Measurements from ENCODE around the gene EIPR1.
"Not testable (repeated sequence)": the region's sequence is repeated elsewhere in the genome, so short reads cannot be mapped to it uniquely, and the experiment has no call there.

EIPR1 gene

DNA sequence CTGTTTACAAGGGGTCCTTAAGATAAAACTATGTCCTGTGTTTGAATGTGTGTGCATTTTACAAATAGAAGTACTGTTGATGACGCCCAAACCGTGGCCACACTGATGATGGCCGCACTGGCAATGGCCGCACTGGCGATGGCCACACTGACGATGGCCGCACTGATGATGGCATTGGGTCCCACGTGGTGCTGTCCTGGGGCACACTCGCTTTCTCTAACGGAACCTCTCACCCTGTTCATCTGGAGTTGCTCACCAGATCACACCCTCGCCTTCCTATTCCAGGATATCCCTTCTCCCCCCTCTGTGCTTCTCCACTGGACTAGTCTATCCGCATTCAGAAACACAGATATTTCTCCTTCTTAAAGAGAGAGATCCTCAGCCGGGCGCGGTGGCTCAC lies 192.4 kb downstream of the EIPR1 start:
- no peak for DNase-seq

- no peak for DNase-seq
Observed at GRCh38 chr2:3184167-3184566, 193.5 kb downstream of the EIPR1 start.

GRCh38 chr2:3183766-3184165 lies 193.9 kb downstream of the EIPR1 start:
- DNase-seq = no peak

DNA sequence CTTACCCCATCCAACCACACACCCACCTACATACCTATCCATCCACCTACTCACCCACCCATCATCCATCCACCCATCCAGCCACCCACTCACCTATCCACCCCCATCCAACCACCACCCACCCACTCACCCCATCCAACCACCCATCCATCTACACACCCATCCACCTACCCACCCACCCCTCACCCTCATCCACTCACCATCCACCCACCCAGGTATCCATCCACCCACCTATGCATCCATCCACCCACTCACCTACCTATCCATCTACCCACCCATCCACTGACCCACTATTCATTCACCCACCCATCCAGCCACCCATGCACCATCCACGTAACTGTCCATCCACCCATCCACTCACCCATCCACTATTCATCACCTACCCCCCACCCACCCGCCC lies 194.8 kb downstream of the EIPR1 start:
- DNase-seq = no peak

DNA sequence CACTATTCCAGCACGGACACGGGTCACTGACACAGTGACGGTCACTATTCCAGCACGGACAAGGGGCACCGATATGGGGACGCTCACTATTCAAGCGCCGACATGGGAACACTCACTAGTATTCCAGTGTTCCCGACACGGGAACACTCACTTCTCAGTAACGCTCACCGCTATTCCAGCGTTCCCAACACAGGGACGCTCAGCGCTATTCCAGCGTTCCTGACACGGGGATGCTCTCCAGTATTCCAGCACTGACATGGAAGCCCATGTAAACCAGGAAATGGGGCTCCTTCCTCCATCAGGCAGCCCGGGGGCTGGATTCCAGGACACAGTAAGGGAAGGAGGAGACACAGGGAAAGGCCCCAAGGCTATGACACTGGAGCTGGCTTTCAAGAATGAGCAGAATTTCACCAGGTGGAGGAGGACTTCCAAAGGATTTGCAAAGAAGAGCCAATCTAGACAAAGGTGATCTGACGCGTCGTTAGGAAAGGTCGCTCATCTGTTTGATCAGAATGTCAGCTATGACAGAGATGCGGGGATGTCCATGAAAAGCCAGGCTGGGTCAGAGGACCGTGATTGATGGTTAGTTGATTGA lies 196.1 kb downstream of the EIPR1 start:
- no peak for DNase-seq

- DNase-seq = not testable (repeated sequence)
Observed at GRCh38 chr2:3180909-3181221, 196.8 kb downstream of the EIPR1 start.

GRCh38 chr2:3180082-3180908 lies 197.3 kb downstream of the EIPR1 start:
- DNase-seq = no peak

DNA sequence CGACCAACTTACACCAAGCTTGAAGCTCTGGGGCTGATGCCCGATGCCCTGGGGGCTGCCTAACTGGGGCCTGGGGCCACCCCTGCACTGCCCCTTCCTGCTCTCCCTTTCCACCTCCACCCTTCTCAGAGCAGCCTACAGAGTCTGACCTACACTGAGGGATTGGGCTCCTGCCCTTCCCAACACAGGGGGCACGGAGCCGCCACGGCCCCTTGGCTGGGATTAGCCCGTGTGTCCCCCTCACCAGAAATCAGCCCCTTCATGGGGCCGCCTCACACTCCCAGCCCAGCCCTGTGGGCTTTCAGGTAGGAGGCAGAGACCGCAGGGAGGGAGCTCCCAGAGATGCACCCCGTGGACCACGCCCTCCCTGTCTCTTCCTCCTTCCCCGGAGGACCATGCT lies 198.0 kb downstream of the EIPR1 start:
- no peak for DNase-seq

DNA sequence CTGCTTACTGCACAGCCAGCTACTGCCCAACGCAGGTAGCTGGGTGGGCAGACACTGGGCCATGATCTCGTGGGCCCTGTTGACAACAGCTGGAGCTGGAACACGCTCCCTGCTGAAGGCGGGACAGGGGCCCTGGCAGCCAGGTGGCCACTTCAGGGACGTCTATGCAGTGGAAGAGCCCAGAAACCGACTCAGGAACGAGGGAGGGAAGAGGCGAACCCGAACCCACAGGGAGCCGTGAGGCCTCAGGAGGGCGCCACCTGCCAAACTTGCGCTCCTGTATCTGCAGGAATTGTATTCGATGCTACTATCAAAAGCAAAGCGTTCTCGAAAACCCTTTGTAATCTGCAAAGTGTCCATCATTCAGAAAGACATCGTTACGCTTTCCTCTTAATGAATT lies 198.4 kb downstream of the EIPR1 start:
- peak; percentile 49 for DNase-seq

DNA sequence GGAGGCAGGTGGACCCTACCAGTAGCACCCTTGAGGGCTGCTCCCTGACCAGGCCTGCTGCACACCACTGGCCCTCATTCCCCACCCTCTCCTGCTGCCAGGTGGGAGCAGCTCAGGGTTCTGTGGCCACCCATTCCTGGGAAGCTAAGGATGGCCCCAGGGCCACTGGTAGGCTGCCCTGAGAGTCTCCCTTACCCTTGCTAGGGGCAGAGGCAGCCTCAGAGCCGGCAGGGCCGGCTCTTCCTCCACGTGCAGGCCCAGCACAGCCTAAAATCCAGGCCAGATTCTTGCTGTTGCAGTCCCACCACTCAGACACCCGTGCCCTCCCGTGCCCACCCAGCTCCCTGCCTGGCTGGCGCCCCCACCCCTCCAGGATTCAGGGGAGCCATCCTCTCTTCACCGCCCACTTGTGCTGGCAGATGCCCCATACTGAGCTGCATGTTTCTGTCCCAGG lies 199.0 kb downstream of the EIPR1 start:
- no peak for DNase-seq

GRCh38 chr2:3177891-3178577 lies 199.6 kb downstream of the EIPR1 start:
- DNase-seq = no peak

GRCh38 chr2:3176869-3177255 lies 200.8 kb downstream of the EIPR1 start:
- no peak for DNase-seq

- DNase-seq = no peak
Observed at GRCh38 chr2:3176071-3176868, 201.3 kb downstream of the EIPR1 start.

DNA sequence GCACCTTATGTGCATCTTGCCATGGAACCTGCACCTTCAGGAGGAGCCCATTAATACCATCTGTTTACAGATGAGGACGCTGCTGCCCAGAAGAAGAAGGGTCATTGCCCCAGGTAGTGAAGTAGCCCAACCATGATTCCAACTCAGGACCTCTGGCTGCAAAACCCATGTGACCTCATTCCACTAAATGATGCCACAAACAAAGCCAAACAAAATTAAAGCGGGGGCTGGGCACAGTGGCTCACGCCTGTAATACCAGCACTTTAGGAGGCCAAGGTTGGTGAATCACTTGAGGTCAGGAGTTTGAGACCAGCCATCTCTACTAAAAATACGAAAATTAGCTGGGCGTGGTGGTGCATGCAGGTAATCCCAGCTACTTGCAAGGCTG lies 202.1 kb downstream of the EIPR1 start:
- DNase-seq = no peak

DNA sequence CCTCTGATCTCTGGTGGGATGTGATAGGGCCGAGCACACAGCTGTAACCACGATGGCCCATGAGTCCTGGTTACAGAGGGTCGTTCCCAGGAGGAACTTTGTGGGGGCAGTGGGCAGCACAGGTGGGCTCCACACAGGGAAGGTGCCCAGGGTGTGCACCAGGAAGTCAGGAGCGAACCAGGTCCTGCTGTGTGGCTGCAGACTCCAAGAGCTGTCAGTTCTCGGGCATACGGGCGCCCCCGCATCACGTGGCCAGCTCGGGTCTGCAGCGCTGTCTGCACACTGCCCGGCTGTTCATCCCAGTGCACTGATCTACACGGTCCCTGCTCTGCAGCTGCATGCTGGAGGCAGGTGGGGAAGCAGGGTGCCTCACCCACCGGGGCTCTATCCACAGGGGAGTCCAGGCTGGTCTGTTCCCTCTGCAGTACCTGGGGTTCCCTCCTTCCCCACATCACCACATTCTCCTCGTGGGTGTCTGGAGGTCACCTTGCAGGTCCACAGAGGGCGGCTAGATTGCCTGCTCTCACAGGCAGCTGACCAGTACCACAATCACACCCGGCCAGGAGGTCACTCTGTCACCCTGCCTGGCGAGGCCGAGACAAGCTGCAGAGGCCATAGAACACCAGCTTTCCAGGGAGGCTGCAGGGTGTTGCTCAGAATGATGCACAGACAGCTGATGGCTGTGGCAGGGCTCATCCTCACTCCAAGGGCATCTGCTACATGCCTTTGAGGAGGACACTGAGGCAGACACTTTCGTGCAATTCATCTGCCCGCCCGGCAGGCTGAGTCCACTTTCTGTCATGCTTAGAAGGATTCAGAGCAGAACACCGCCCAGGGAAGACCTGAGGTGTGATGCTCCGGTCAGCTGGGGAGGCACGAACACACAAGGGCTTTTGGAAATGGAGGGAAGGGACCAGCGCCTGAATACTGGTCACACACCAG lies 202.7 kb downstream of the EIPR1 start:
- DNase-seq = no peak

DNA sequence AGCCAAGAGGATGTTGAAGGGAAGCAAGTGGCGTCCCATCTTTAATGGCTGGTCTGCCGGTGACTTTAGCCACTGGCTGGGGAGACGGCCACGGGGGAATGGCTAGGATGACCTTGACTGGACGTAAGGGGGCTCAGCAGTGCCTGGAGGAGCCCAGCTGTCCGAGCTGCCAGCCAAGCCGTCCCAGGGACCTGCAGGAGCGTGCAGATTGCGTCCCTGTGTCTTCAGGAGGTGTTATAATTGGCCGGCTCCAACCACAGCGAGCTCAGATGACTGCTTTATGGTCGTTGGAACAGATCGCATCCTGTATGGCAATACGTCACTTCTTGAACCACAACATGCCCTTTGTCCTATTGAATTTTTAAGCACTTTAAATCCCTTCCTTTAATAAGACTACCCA lies 204.6 kb downstream of the EIPR1 start:
- no peak for DNase-seq

DNA sequence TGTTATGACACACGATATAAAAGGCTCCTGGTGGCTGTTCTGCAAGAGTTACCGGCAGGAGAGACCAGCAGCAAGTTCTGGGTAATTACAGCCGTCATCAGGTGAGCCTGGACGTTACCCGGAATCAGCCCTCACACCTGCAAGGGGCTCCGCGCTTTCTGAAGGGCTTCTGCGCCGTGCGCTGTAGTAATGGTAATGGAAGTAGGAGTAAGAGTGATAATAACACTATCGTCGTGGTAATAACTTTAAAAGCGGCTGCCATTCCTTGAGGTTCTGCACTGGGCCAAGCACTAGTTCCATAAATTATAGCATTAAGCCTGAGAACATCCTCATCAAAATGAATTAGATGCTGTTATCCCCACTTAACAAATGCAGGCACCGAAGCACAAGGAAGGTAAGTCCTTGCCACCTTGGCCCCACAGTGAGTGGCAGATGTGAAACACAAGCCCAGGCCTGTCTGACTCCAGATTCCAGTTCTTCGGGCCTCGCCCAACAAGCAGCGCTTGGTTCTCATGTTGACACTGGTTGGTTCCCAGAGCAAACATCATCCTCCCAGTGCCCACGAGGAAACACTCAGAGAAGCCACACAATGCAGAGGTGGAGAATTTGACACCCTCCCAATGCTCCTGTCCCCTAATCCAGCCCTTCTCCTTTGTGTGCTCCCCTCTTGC lies 205.2 kb downstream of the EIPR1 start:
- DNase-seq = no peak

- no peak for DNase-seq
Observed at GRCh38 chr2:3171564-3172264, 205.9 kb downstream of the EIPR1 start.

GRCh38 chr2:3170792-3171455 lies 206.7 kb downstream of the EIPR1 start:
- DNase-seq = no peak

DNA sequence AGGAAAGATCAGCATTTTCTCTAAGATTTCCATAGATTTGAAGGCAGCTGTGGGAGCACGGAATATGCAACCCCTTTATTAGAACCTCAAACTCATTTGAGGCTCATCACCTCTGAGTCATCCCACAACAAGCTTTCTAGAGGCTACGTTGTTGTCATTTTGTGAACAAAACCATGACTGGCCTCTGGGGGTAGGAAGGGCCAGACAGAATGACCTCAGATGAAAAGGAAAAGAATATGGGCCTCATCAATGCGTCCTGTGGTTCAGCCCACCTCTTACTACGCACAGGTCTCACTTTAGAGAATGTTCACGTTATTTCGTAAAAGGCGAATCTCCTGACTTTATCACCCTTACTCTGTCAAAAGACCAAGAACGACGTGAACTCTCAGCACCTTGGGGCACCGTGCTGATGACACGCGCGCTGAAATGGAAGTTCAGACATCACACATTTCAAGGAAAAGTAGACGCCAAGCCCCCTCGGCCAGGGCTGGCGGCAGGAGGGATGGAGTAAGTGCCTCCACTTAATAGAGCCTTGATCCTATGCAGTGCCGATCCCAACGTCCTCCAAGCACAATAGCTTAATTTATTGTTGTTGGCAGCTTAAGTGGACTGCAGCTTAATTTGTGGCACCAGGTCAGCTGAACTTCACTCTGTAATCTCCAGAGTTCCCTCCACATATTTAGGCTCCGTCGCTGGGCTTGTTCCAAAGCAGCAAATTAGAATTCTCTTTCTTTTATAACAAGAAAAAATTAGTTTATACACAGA lies 208.3 kb downstream of the EIPR1 start:
- no peak for DNase-seq
